Endothelial cell of umbilical vein (primary cell): ENCODE results near the gene TAF8. TPM values are rescaled to one million over a fixed set of nuclear protein-coding genes. Genes with fewer than 3 reads are reported as not detected.

Source experiments
- BruUV-seq: library from RNA; stranded (reverse); fragments of 400-500 nt; replicated peaks from 2 replicates; lab custom pipeline; 2021; lab: Mats Ljungman, UMichigan
- CTCF ChIA-PET: fragments of 300-600, 350-600 bp; sonication (Branson Sonifier 250); formaldehyde crosslinking; loops from one replicate; lab custom pipeline; 2021; ENCODE audit warnings: antibody characterized with exemption, inconsistent platforms; lab: Charles Lee
- POLR2A ChIA-PET: fragments of 300-600, 350-600 bp; sonication (Branson Sonifier 250); formaldehyde crosslinking; loops from one replicate; lab custom pipeline; 2021; ENCODE audit warnings: antibody characterized with exemption, inconsistent platforms; lab: Charles Lee
- DNase-seq: peaks from one replicate; pipeline ENCODE4 v3.0.0-alpha.2; 2011; ENCODE audit warnings: low read depth, low spot score
- FAIRE-seq: peaks from 2 replicates; lab custom pipeline; 2011; peaks lifted over from hg19 to GRCh38; lab: Jason Lieb, UNC
- H2AFZ ChIP-seq: 2 replicates; pipeline ENCODE4 v1.6.0; 2012; ENCODE audit warnings: low read depth, low read length, control low read depth, inconsistent platforms
- H3K27ac ChIP-seq: 2 replicates; pipeline ENCODE4 v1.5.1; 2011; ENCODE audit warnings: low read depth, mild to moderate bottlenecking, control low read depth, low read length, moderate library complexity; ENCODE audit not compliant: insufficient read depth
- H3K27me3 ChIP-seq, 2 experiments: 2 replicates each; pipeline versions ENCODE4 v1.6.0 to v1.6.1; 2011; ENCODE audit warnings: low read length in 2 of 2, mixed read lengths in 1 of 2; ENCODE audit not compliant: control insufficient read depth in 2 of 2, insufficient read depth in 2 of 2
- H3K36me3 ChIP-seq, 2 experiments: 2 replicates in 1 of 2; 3 replicates in 1 of 2; pipeline ENCODE4 v1.5.1; 2011; ENCODE audit warnings: low read length in 2 of 2, mild to moderate bottlenecking in 1 of 2, moderate library complexity in 1 of 2; ENCODE audit not compliant: control insufficient read depth in 2 of 2, insufficient read depth in 2 of 2; ENCODE audit errors: extremely low read depth in 1 of 2
- H3K4me1 ChIP-seq: 3 replicates; pipeline ENCODE4 v1.5.1; 2011; ENCODE audit warnings: mild to moderate bottlenecking, low read length; ENCODE audit not compliant: control insufficient read depth, insufficient read depth; ENCODE audit errors: extremely low read depth
- H3K4me2 ChIP-seq: 2 replicates; pipeline ENCODE4 v1.6.1; 2011; ENCODE audit warnings: low read length, control low read depth, mixed read lengths; ENCODE audit not compliant: insufficient read depth
- H3K4me3 ChIP-seq, 3 experiments: fragments of 200-600 bp in 1 of 3; sonication (generic), shearing (Covaris generic) in 1 of 3; replicated peaks in 1 of 3; 2 replicates each; pipeline ENCODE4 v1.5.1; 2011 to 2016; ENCODE audit warnings: control low read depth in 3 of 3, low read length in 3 of 3, mild to moderate bottlenecking in 2 of 3, inconsistent platforms in 1 of 3, low read depth in 1 of 3, moderate library complexity in 1 of 3; ENCODE audit not compliant: insufficient read depth in 1 of 3
- H3K79me2 ChIP-seq: 2 replicates; pipeline ENCODE4 v1.6.0; 2012; ENCODE audit warnings: low read length, inconsistent platforms; ENCODE audit not compliant: control insufficient read depth, insufficient read depth
- H3K9ac ChIP-seq: replicated peaks from 2 replicates; pipeline ENCODE3; 2011; ENCODE audit warnings: low read length, control low read depth; ENCODE audit not compliant: insufficient read depth; ENCODE audit errors: extremely low read depth
- H3K9me1 ChIP-seq: replicated peaks from 3 replicates; pipeline ENCODE4 v1.6.0; 2011; ENCODE audit warnings: mild to moderate bottlenecking, low read length; ENCODE audit not compliant: control insufficient read depth, insufficient read depth; ENCODE audit errors: extremely low read depth
- H3K9me3 ChIP-seq: replicated peaks from 2 replicates; pipeline ENCODE4 v1.5.1; 2012; ENCODE audit warnings: low read length, inconsistent platforms; ENCODE audit not compliant: control insufficient read depth, insufficient read depth
- H4K20me1 ChIP-seq: replicated peaks from 2 replicates; pipeline ENCODE3; 2011; ENCODE audit warnings: mild to moderate bottlenecking, low read length; ENCODE audit not compliant: control insufficient read depth, insufficient read depth; ENCODE audit errors: extremely low read depth
- EZH2 ChIP-seq: IDR thresholded peaks from 2 replicates; pipeline ENCODE4 v1.6.1; 2012; ENCODE audit warnings: borderline replicate concordance, low read depth, mild to moderate bottlenecking, moderate library complexity, low read length, inconsistent platforms; ENCODE audit not compliant: severe bottlenecking
- FOS ChIP-seq: IDR thresholded peaks from 2 replicates; pipeline ENCODE4 v1.6.1; 2011; ENCODE audit warnings: mild to moderate bottlenecking, low read length, moderate library complexity, borderline replicate concordance; ENCODE audit not compliant: insufficient read depth
- GATA2 ChIP-seq: IDR thresholded peaks from 2 replicates; pipeline ENCODE4 v1.7.0; 2011; ENCODE audit warnings: low read depth, mild to moderate bottlenecking, moderate library complexity, mixed read lengths, low read length; ENCODE audit not compliant: insufficient read length, insufficient read depth
- JUN ChIP-seq: IDR thresholded peaks from 2 replicates; pipeline ENCODE4 v1.6.1; 2011; ENCODE audit warnings: borderline replicate concordance, low read depth; ENCODE audit not compliant: insufficient read length, insufficient read depth
- MYC ChIP-seq: IDR thresholded peaks from one replicate; pipeline ENCODE4 v1.6.1; 2011; ENCODE audit warnings: mild to moderate bottlenecking, low read depth, low read length
- POLR2A ChIP-seq: IDR thresholded peaks from 2 replicates; pipeline ENCODE4 v1.6.1; 2012; ENCODE audit warnings: low read depth, mild to moderate bottlenecking, control low read depth, low read length
- POLR2AphosphoS5 ChIP-seq: IDR thresholded peaks from 2 replicates; pipeline ENCODE4 v1.6.1; 2012; ENCODE audit warnings: low read depth, mild to moderate bottlenecking, control low read depth, low read length, moderate library complexity; ENCODE audit not compliant: insufficient read depth
- dilution Hi-C: fragments of 300-500 bp; cut with MboI; formaldehyde crosslinking; loops from one replicate; pipeline ENCODE4 v1.15.0; 2019; ENCODE audit warnings: low sequenced_read_pairs; ENCODE audit not compliant: extremely low pct_ligation_motif_present
- intact Hi-C: fragments of 100-400 bp; cut with micrococcal nuclease; formaldehyde crosslinking; loops from one replicate; pipeline ENCODE4 v1.10.0; 2022
- polyA plus RNA-seq, 4 experiments: library from polyadenylated mRNA; depleted of rRNA in 3 of 4; stranded (reverse) in 3 of 4; unstranded in 1 of 4; fragments of >200 nt; gene quantifications; 2 replicates each; pipeline versions ENCODE4 v1.2.1 to v1.2.3, GENCODE V29; 2011 to 2012; ENCODE audit warnings: missing spikeins in 1 of 4
- total RNA-seq: library from RNA; stranded (reverse); gene quantifications from 2 replicates; pipeline ENCODE4 v1.2.3, GENCODE V29; 2021
- TF ChIP-seq, protein P1 (sequence below): IDR thresholded peaks from 2 replicates; pipeline ENCODE4 v1.6.1; 2011; ENCODE audit not compliant: insufficient read depth, insufficient read length
- TF ChIP-seq, protein P2 (sequence below), 2 donors: IDR thresholded peaks; 1 replicate in 1 of 2; 2 replicates in 1 of 2; pipeline ENCODE4 v1.5.1; 2011; ENCODE audit warnings: low read length in 2 of 2, mild to moderate bottlenecking in 2 of 2, moderate library complexity in 2 of 2, control low read depth in 1 of 2, inconsistent platforms in 1 of 2, low read depth in 1 of 2; ENCODE audit not compliant: insufficient read depth in 1 of 2; ENCODE audit errors: extremely low read depth in 1 of 2

TAF8 gene
- total and polyA plus RNA-seq, 2 donors (not counting 3 experiments of a cell fraction or from before 2014, with no cell fraction given) = 32.9 to 45.4 TPM

DNA sequence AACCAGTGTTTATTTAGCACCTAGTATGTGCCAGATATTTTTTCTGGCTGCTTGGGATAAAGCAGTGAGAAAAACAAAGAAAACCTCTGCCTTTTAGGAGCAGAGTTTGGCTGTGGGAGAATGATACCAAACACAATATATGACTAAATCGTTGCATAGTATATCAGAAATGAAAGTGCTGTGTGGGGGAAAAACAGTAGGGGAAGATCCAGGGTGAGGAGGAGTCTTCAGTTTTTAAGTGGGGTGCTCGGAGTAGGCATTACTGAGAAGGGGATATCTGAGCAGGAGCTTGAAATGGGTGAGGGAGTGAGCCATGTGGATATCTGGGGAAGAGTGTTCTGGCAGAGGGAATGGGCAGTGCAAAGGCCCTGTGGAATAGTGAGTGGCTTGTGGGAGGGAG lies 23.0 kb downstream of the TAF8 start:
- CTCF ChIA-PET = interaction anchor here (1.1 to 4.0 kb wide), 9 partner anchors 10 to 474 kb away, joined by 3 to 33 read pairs (median 7); no protein-coding TSS in a partner anchor
- intact Hi-C loops = no loop called here
- H2AFZ ChIP-seq = no peak overlapping the region
- H3K9ac ChIP-seq = no peak overlapping the region
- H3K4me1 ChIP-seq = no peaks in the 10 kb centered on the region
- no peaks in the 10 kb centered on the region for H3K9me1 ChIP-seq
- no peak overlapping the region for H3K4me2 ChIP-seq
- POLR2A ChIA-PET = no interaction called here
- no peak overlapping the region for H3K27ac ChIP-seq
- no peaks in the 10 kb centered on the region for H3K79me2 ChIP-seq
- dilution Hi-C loops = no loop called here
- no peak overlapping the region for H3K4me3 ChIP-seq
- FAIRE-seq (no peak), DNase-seq (no peak)
- H4K20me1 ChIP-seq = peaks cover 3% of the 10 kb centered on the region
- H3K27me3 ChIP-seq = no peaks in the 10 kb centered on the region
- BruUV-seq = no TSS peak
- peaks cover 0 to 34% of the 10 kb centered on the region in 2 experiments for H3K36me3 ChIP-seq
- H3K9me3 ChIP-seq = no peaks in the 10 kb centered on the region
- TF ChIP-seq EZH2 = no peak
- TF ChIP-seq POLR2A = no peak
- TF ChIP-seq FOS = no peak
- TF ChIP-seq JUN = no peak
- TF ChIP-seq MYC = no peak
- no peak for TF ChIP-seq POLR2AphosphoS5
- TF ChIP-seq, protein P1, sequence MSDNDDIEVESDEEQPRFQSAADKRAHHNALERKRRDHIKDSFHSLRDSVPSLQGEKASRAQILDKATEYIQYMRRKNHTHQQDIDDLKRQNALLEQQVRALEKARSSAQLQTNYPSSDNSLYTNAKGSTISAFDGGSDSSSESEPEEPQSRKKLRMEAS = no peak
- TF ChIP-seq GATA2 = no peak
- TF ChIP-seq, protein P2, sequence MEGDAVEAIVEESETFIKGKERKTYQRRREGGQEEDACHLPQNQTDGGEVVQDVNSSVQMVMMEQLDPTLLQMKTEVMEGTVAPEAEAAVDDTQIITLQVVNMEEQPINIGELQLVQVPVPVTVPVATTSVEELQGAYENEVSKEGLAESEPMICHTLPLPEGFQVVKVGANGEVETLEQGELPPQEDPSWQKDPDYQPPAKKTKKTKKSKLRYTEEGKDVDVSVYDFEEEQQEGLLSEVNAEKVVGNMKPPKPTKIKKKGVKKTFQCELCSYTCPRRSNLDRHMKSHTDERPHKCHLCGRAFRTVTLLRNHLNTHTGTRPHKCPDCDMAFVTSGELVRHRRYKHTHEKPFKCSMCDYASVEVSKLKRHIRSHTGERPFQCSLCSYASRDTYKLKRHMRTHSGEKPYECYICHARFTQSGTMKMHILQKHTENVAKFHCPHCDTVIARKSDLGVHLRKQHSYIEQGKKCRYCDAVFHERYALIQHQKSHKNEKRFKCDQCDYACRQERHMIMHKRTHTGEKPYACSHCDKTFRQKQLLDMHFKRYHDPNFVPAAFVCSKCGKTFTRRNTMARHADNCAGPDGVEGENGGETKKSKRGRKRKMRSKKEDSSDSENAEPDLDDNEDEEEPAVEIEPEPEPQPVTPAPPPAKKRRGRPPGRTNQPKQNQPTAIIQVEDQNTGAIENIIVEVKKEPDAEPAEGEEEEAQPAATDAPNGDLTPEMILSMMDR (IDR thresholded peaks at IDR 0.05; ENCODE audit: extremely low read depth in 1 of 2, insufficient read depth in 1 of 2, low read depth in 1 of 2, low read length in 2 of 2) = no peak
